ENCODE results near the gene NCAPH2. TPM values are rescaled to one million over a fixed set of nuclear protein-coding genes. Genes with fewer than 3 reads are reported as not detected.

NCAPH2 gene
- total and polyA plus RNA-seq, 2 of the 13 experiments (the other 11 are each of a cell fraction or from before 2014, with no cell fraction given): 28.1 to 64.4 TPM

DNA sequence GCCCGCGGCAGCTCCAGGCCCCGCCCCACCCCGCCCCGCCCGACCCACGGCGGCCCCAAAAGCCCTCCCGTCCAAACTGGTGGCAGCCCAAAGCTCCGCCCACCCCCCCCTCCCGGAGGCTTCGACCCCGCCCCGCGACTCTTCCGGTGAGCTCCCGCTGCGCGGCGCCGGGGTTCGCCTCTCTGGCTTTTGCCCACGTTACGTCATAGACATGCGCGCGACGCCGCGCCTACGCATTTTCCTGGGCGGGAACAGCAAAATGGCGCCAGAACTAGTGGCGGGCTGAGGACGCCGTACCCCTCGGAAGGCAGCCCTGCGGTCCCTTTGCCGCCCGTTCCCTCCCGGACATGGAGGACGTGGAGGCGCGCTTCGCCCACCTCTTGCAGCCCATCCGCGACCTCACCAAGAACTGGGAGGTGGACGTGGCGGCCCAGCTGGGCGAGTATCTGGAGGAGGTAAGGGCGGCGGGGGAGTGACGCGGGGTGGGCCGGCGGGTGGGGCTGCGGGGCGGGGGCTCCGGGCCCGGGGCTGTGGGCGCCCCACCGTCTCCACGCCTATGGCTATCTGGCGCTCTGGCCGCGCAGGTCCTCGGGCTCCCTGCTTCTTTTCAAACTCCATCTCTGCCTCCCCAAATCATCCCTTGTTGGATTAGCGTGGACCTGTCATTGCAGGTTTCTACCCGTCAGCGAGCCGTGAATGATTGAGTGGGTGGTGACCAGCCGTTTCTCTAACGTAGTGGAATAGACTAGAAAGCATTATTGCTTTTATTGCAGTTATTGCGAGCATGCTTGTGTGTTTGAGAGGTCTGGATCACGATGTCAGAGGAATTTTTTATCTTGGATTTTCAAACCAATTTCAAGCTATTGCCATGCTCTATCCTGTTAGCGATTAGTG is at the start of gene NCAPH2 (continued):
- TF ChIP-seq, protein P1, sequence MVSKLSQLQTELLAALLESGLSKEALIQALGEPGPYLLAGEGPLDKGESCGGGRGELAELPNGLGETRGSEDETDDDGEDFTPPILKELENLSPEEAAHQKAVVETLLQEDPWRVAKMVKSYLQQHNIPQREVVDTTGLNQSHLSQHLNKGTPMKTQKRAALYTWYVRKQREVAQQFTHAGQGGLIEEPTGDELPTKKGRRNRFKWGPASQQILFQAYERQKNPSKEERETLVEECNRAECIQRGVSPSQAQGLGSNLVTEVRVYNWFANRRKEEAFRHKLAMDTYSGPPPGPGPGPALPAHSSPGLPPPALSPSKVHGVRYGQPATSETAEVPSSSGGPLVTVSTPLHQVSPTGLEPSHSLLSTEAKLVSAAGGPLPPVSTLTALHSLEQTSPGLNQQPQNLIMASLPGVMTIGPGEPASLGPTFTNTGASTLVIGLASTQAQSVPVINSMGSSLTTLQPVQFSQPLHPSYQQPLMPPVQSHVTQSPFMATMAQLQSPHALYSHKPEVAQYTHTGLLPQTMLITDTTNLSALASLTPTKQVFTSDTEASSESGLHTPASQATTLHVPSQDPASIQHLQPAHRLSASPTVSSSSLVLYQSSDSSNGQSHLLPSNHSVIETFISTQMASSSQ (IDR thresholded peaks at IDR 0.05; ENCODE audit: low read depth): no peak
- TF ChIP-seq, protein P1 (CRISPR knock-in tag; IDR thresholded peaks at IDR 0.05; ENCODE audit: borderline replicate concordance): peak; percentile 51; the same call in 1 of the 2 replicates
- TF ChIP-seq, protein P2, sequence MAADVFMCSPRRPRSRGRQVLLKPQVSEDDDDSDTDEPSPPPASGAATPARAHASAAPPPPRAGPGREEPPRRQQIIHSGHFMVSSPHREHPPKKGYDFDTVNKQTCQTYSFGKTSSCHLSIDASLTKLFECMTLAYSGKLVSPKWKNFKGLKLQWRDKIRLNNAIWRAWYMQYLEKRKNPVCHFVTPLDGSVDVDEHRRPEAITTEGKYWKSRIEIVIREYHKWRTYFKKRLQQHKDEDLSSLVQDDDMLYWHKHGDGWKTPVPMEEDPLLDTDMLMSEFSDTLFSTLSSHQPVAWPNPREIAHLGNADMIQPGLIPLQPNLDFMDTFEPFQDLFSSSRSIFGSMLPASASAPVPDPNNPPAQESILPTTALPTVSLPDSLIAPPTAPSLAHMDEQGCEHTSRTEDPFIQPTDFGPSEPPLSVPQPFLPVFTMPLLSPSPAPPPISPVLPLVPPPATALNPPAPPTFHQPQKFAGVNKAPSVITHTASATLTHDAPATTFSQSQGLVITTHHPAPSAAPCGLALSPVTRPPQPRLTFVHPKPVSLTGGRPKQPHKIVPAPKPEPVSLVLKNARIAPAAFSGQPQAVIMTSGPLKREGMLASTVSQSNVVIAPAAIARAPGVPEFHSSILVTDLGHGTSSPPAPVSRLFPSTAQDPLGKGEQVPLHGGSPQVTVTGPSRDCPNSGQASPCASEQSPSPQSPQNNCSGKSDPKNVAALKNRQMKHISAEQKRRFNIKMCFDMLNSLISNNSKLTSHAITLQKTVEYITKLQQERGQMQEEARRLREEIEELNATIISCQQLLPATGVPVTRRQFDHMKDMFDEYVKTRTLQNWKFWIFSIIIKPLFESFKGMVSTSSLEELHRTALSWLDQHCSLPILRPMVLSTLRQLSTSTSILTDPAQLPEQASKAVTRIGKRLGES (CRISPR knock-in tag; IDR thresholded peaks at IDR 0.05; ENCODE audit: borderline replicate concordance): no peak
- TF ChIP-seq ZNF331 (CRISPR knock-in tag; IDR thresholded peaks at IDR 0.05) (peak; percentile 61; the same call in 1 of the 2 replicates), YY1 (IDR thresholded peaks at IDR 0.05; ENCODE audit: insufficient read depth, insufficient replicate concordance, low read depth, low read length) (peak; percentile 96), ZNF225 (CRISPR knock-in tag; IDR thresholded peaks at IDR 0.05) (peak; percentile 51; the same call in 1 of the 2 replicates), ZNF773 (CRISPR knock-in tag; IDR thresholded peaks at IDR 0.05; ENCODE audit: borderline replicate concordance) (no peak), ZNF75D (CRISPR knock-in tag; IDR thresholded peaks at IDR 0.05; ENCODE audit: borderline replicate concordance) (no peak), ZBTB20 (CRISPR knock-in tag; IDR thresholded peaks at IDR 0.05; ENCODE audit: borderline replicate concordance, low read depth) (no peak), KMT2B (CRISPR knock-in tag; IDR thresholded peaks at IDR 0.05) (peak; percentile 89)
- TF ChIP-seq, protein P3, sequence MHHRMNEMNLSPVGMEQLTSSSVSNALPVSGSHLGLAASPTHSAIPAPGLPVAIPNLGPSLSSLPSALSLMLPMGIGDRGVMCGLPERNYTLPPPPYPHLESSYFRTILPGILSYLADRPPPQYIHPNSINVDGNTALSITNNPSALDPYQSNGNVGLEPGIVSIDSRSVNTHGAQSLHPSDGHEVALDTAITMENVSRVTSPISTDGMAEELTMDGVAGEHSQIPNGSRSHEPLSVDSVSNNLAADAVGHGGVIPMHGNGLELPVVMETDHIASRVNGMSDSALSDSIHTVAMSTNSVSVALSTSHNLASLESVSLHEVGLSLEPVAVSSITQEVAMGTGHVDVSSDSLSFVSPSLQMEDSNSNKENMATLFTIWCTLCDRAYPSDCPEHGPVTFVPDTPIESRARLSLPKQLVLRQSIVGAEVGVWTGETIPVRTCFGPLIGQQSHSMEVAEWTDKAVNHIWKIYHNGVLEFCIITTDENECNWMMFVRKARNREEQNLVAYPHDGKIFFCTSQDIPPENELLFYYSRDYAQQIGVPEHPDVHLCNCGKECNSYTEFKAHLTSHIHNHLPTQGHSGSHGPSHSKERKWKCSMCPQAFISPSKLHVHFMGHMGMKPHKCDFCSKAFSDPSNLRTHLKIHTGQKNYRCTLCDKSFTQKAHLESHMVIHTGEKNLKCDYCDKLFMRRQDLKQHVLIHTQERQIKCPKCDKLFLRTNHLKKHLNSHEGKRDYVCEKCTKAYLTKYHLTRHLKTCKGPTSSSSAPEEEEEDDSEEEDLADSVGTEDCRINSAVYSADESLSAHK (CRISPR knock-in tag; IDR thresholded peaks at IDR 0.05; ENCODE audit: borderline replicate concordance): no peak
- TF ChIP-seq, protein P4, sequence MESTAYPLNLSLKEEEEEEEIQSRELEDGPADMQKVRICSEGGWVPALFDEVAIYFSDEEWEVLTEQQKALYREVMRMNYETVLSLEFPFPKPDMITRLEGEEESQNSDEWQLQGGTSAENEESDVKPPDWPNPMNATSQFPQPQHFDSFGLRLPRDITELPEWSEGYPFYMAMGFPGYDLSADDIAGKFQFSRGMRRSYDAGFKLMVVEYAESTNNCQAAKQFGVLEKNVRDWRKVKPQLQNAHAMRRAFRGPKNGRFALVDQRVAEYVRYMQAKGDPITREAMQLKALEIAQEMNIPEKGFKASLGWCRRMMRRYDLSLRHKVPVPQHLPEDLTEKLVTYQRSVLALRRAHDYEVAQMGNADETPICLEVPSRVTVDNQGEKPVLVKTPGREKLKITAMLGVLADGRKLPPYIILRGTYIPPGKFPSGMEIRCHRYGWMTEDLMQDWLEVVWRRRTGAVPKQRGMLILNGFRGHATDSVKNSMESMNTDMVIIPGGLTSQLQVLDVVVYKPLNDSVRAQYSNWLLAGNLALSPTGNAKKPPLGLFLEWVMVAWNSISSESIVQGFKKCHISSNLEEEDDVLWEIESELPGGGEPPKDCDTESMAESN (CRISPR knock-in tag; conservative IDR thresholded peaks at IDR 0.05): no peak
- TF ChIP-seq, protein P5, sequence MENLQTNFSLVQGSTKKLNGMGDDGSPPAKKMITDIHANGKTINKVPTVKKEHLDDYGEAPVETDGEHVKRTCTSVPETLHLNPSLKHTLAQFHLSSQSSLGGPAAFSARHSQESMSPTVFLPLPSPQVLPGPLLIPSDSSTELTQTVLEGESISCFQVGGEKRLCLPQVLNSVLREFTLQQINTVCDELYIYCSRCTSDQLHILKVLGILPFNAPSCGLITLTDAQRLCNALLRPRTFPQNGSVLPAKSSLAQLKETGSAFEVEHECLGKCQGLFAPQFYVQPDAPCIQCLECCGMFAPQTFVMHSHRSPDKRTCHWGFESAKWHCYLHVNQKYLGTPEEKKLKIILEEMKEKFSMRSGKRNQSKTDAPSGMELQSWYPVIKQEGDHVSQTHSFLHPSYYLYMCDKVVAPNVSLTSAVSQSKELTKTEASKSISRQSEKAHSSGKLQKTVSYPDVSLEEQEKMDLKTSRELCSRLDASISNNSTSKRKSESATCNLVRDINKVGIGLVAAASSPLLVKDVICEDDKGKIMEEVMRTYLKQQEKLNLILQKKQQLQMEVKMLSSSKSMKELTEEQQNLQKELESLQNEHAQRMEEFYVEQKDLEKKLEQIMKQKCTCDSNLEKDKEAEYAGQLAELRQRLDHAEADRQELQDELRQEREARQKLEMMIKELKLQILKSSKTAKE (CRISPR knock-in tag; IDR thresholded peaks at IDR 0.05; ENCODE audit: borderline replicate concordance): no peak

Data from HepG2 (cell line).